ENCODE measurements around the gene COL3A1. TPM values are rescaled to one million over a fixed set of nuclear protein-coding genes. Genes with fewer than 3 reads are reported as not detected.

COL3A1 gene
- total and polyA plus RNA-seq, 2 experiments from 2014 or later, result 6,699 to 8,329 TPM

GRCh38 chr2:188978291-188979081 is 4.3 kb downstream of the COL3A1 start:
- DNase-seq (ENCODE audit: low spot score), result peak; percentile 70
- 25% methylated on average over 6 of the region's 6 CpGs for WGBS (ENCODE audit: low lambda C conversion rate, missing lambda C conversion rate)

GRCh38 chr2:188979187-188980114 is 5.3 kb downstream of the COL3A1 start:
- peaks cover 89% of the 10 kb centered on the region for H3K79me2 ChIP-seq
- H3K36me3 ChIP-seq (replicated peaks; ENCODE audit: insufficient read depth, low read depth), result no peaks in the 10 kb centered on the region
- H2AFZ ChIP-seq, result no peak overlapping the region
- no peaks in the 10 kb centered on the region for H3K9me2 ChIP-seq (replicated peaks; ENCODE audit: insufficient read depth)
- H4K20me1 ChIP-seq (ENCODE audit: insufficient read depth, poor library complexity, severe bottlenecking), result peaks cover 4% of the 10 kb centered on the region
- H3K4me3 ChIP-seq, result peak overlapping the region; percentile 15
- H3K27me3 ChIP-seq, result no peaks in the 10 kb centered on the region
- peak overlapping the region; percentile 98 for H3K27ac ChIP-seq
- H3K9me3 ChIP-seq (ENCODE audit: low read depth), result no peaks in the 10 kb centered on the region
- 38% methylated on average over 3 of the region's 3 CpGs for WGBS (ENCODE audit: low lambda C conversion rate, missing lambda C conversion rate)
- TF ChIP-seq EZH2phosphoT487 (IDR thresholded peaks at IDR 0.05; ENCODE audit: low read depth, severe bottlenecking, unreplicated experiment), result no peak
- no peak for TF ChIP-seq EZH2 (IDR thresholded peaks at IDR 0.05; ENCODE audit: borderline replicate concordance)
- no peak for TF ChIP-seq CTCF (IDR thresholded peaks at IDR 0.05; ENCODE audit: poor library complexity)
- H3K4me1 ChIP-seq (ENCODE audit: insufficient read depth), result no peaks in the 10 kb centered on the region
- DNase-seq (ENCODE audit: low spot score), result no peak
- peak overlapping the region; percentile 71 for H3K4me2 ChIP-seq

More at GRCh38 chr2:188978291-188979081, 4.3 kb downstream of the COL3A1 start:
- H3K36me3 ChIP-seq (replicated peaks; ENCODE audit: insufficient read depth, low read depth), result no peaks in the 10 kb centered on the region
- no peaks in the 10 kb centered on the region for H3K27me3 ChIP-seq
- TF ChIP-seq CTCF (IDR thresholded peaks at IDR 0.05; ENCODE audit: poor library complexity), result peak; percentile 53
- TF ChIP-seq EZH2phosphoT487 (IDR thresholded peaks at IDR 0.05; ENCODE audit: low read depth, severe bottlenecking, unreplicated experiment), result no peak
- TF ChIP-seq EZH2 (IDR thresholded peaks at IDR 0.05; ENCODE audit: borderline replicate concordance), result no peak
- no peaks in the 10 kb centered on the region for H3K4me1 ChIP-seq (ENCODE audit: insufficient read depth)
- H3K9me2 ChIP-seq (replicated peaks; ENCODE audit: insufficient read depth), result no peaks in the 10 kb centered on the region
- H3K4me3 ChIP-seq, result peak overlapping the region; percentile 50
- H2AFZ ChIP-seq, result no peak overlapping the region
- H3K9me3 ChIP-seq (ENCODE audit: low read depth), result no peaks in the 10 kb centered on the region
- peak overlapping the region; percentile 98 for H3K27ac ChIP-seq
- peak overlapping the region; percentile 71 for H3K4me2 ChIP-seq
- H3K79me2 ChIP-seq, result peaks cover 86% of the 10 kb centered on the region
- peaks cover 4% of the 10 kb centered on the region for H4K20me1 ChIP-seq (ENCODE audit: insufficient read depth, poor library complexity, severe bottlenecking)

DNA sequence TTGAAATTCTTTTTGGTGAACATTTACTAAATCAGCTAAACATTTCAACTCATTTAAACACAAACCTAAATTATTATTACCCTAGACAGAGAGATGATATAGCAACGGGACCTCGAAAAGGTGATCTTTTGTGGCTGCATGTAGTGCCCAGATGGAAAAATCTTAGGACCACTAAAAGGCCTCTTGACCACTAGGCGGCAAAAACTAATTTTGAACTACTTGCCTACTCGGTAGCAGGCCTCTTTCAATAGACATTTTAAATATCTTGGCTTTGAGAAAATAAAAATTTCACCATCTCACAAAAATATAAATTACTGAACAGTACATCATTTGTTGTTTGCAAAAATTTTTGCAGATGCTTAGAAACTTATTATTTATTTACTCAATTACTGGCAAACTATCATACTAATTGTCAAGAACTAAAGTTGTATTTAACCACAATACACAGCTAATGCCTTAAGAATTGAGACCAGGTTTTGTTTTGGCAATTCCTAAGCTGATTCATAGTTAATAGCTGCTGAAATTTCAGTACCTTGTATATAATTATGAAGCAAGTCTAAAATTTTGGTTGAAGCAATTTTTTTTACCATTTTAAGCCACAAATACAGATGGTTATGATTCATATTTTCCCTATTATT is 9.4 kb downstream of the COL3A1 start:
- Histone ChIP-seq H3K4me2 (peak overlapping the region; percentile 71), H3K9me2 (replicated peaks; ENCODE audit: insufficient read depth) (no peaks in the 10 kb centered on the region), H4K20me1 (ENCODE audit: insufficient read depth, poor library complexity, severe bottlenecking) (peaks cover 4% of the 10 kb centered on the region), H3K9me3 (ENCODE audit: low read depth) (no peaks in the 10 kb centered on the region), H3K4me3 (peak overlapping the region; percentile 12), H3K79me2 (peaks cover 94% of the 10 kb centered on the region), H3K36me3 (replicated peaks; ENCODE audit: insufficient read depth, low read depth) (no peaks in the 10 kb centered on the region), H3K4me1 (ENCODE audit: insufficient read depth) (peaks cover 4% of the 10 kb centered on the region), H3K27ac (peak overlapping the region; percentile 98), H2AFZ (no peak overlapping the region), H3K27me3 (no peaks in the 10 kb centered on the region)
- TF ChIP-seq CTCF (IDR thresholded peaks at IDR 0.05; ENCODE audit: poor library complexity) (peak; percentile 36), EZH2phosphoT487 (IDR thresholded peaks at IDR 0.05; ENCODE audit: low read depth, severe bottlenecking, unreplicated experiment) (no peak)
- WGBS (ENCODE audit: low lambda C conversion rate, missing lambda C conversion rate), result 34% methylated on average over 4 of the region's 4 CpGs
- DNase-seq (ENCODE audit: low spot score), result peak; percentile 31

Data from hepatocyte (in vitro differentiated cells).